Fibroblast of peridontal ligament (primary cell): Measurements from ENCODE around the gene ATG5.
A peak's percentile ranks its signal among the peaks of the same experiment; 100 is the strongest.

Source experiments
- DNase-seq: peaks from one replicate; pipeline ENCODE4 v3.0.0-alpha.2; 2010; ENCODE audit errors: extremely low read depth

ATG5 gene

DNA sequence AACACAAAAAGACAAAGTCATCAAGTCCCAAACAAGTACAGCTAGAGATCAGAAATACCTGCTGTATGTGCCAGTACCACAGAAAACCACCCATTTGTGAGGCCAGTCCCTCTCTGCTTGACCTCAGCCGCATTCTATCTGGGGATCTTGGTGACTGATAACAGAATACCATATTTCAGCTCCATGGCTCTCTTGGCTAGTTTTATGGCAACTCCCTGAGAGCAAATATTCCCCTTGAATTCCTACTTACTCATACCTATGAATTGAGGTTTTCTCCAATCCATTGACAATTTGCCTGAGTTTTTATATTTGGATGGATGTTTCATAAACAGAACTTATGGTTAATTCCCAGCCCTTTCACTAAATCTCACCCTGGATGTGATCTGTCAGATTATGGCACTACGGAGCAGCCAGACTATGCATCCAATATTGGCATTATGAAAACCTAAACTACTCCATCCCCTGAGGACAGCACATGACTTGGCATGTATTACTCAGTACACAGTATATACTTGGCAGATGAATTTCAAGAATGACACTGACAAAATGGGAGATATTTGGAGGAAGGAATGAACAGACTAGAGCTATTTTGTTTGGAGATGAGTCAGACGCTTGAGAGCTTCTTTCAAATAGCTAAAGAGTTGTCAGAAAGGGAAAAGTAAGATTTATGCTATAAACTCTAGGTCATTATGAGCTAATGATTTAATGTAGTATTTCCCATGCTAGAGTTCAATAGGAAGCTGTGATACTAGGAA is 143.7 kb downstream of the ATG5 start:
- DNase-seq: peak; percentile 85

DNA sequence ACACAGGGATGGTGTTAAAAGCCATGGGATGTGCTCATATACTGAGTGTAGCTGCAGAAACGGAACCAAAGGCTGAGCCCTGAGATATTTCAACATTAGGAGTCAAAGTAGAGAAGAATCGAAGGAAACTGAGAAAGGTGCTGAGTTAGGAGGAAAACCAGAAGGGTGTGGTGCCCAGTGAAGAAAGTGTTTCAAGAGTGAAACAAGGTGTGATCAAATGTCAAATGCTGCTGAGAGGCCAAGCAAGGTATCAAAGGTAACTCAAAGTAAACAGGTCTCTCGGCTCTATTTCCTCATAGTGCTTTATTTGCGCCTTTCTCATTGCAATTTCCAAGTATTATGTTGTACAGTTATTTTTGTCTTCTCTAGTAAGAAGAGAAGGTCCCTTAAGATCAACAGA is 145.4 kb downstream of the ATG5 start:
- DNase-seq: no peak

DNA sequence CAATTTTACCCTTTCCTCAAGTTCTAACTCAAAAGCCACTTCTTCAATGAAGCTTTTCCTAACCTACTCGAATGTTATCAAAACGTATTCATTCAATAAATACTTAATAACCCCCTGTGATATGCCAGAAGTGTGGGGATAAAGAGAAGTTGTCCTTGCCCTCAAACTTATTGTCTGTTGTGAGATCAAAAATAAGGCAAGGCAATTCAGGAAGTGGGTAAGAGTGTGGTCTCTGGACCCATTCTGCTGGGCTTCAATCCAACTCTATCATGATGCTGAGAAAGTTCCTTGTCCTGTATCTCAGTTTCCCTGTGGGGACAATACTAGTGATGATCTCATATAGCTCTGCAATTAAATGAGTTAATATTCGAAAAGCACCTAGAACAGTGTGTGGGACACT is 146.7 kb downstream of the ATG5 start:
- no peak for DNase-seq

DNA sequence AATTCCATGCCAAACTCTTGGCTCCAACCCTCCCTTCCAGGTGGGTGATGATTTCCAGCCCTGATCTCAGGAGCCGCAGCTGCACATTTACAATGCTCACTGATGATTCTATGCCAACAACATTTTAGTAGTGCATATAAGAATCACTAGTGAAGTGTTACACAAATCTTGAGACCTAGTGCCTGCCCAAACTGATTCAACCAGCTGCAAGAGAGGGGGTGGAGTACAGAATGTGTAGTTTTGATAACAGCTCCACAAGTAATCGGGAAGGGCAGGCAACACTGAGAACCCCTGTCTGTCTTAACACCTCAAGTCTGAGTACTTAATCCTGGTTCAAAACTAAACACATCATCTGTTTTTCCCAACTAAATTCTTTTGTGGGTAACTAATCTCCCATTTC is 147.8 kb downstream of the ATG5 start:
- no peak for DNase-seq

DNA sequence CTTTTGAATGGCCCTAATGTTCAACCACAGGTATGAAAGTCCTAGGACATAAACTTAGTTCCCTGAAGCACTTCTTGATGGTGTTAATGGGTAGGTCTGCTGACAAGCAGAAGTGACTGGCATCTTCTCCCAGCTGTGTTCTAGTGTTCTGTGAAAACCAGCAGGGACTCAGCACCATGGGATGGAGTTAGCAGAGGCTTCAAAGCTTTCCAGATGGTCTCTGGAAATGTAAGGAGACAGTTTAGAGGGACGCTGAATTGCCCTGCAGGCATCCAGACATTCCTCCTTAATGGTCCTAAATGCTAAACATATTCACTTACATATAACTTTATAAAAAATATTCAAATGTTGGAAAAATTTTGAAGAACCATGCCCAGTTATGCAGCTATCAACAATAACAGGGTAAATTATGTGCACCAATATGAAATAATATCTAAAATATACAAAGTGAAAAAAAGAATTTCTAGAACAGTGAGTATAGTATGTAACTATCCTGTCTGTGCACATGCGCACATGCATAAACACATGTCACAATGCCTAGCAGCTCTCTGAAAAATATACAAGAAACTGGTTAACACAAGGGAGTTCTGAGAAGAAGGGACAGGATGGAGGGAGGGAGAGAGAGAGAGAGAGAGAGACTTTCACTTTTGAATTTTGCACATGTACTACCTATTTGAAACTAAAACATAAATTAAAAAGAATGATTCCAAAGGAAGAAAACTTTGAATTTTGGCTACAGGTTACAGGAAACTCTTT is 152.3 kb downstream of the ATG5 start:
- DNase-seq: no peak

DNA sequence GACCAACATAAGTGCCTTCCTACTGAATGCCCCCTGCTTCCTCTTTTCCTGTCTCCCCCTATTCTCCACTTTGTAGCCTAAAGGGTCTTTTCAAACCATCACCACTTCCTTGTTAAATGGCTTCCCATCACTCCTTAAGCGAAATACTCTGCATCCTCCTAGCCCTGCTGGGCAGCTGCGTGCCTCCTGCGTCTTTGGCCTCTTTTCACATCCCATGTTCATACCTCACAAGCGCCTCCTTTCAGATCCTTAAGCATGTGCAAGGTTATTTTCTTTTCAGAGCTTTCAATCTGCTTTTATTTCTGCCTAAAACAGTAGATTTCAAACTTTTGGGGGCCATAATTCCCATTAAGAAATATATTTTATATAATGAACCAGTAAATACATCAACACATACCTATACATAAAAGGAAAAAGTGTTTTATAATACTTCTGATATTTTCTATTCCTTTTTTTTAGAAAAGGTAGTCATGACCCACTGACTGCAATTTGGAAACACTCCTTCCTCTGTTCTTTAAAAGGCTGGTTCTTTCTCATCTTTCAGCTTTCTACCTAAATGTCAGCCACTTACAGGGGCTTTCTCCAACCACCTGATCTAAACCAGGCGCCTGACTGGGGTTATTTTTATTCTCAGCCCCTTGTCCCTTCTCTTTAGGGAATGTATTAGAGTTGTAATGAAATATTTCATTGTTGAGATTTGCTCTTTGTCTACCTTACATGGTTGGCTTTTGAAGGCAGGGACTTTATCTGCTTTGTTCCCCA is 155.3 kb downstream of the ATG5 start:
- no peak for DNase-seq

DNA sequence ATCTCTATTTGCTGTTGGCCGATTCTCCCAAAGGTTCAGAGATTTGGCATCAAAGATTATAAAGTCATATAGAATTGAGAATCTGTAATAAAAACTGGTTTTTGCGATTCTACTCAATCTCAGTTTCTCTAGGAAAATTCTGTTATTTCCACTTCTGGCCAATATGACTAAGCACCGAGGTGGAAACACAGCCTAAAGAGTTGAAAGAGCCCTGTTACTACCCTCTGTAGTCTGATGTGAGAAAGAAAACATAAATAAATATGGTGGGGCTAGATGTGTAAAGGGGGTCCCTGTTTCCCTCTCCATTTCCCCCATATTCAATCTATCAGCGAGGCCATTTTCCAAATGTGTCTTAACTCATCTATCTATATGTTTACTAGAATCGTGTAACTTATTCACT is 156.0 kb downstream of the ATG5 start:
- DNase-seq: no peak

DNA sequence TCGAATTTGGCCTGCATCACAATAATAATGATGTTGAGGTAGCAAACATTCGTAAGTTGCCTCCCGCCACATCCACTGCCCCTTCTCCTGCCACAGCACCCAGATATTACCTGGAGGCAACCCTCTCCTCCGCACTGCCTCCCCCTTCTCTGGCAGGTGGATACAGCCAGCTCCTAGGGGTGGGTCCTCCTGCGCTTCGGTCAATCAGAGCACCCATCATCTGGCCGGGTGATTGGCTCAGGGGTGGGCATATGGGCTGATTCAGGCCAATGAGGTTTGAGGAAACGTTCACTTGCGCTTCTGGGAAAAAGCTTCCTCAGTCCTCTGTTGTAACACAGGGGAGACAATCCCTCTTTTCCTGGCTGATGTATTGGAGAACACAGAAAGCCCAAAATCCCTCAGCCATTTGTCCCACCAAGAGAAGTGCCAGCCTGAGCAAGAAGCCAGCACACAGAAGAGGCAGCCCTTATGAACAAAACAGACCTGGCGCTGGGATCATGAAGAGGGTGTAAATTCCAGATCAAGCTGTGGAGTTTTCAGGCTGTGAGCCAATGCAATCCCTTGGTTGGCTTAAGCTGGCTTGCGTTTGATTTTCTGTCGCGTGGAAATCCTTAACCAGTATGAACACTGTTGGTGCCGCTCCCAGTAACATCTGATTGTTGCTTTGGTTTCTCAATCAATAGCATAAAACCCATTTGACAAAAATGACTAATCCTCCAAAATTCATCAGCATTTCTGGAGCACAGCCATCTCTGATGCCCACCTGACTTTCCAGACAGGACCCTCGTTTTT is 157.3 kb downstream of the ATG5 start:
- no peak for DNase-seq

DNA sequence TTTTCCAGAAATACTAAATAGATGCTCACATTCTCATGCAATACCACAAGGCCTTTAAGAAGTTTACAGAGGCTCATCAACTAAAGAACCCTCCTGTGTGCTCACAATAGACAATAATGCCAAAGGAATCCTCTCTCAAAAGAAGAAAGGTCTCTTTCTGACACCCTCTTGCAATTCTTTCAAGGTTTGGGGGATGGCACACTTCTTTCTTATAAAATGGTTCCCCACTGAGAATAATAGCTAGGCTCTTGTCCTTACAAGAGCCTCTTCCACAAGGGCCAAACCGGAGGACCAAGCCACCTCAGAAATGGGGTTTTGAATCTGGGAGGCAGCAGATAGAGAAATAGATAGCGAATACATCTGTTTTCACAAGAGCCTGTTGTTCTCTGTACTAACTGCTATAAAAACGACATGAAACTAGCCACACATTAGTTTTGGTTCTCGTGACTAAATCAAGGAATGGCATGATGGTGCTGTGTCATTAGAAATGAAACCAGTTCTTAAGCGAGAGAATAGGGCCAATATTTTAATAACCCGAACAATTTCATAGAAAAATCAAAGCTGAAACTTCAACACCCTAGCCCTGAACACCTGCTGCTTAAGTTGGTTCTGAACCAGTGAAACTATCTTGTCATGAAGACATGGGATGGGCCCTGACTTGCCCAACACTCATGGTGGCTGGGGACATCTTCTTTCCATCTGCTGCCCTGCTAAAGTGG is 158.3 kb downstream of the ATG5 start:
- no peak for DNase-seq

DNA sequence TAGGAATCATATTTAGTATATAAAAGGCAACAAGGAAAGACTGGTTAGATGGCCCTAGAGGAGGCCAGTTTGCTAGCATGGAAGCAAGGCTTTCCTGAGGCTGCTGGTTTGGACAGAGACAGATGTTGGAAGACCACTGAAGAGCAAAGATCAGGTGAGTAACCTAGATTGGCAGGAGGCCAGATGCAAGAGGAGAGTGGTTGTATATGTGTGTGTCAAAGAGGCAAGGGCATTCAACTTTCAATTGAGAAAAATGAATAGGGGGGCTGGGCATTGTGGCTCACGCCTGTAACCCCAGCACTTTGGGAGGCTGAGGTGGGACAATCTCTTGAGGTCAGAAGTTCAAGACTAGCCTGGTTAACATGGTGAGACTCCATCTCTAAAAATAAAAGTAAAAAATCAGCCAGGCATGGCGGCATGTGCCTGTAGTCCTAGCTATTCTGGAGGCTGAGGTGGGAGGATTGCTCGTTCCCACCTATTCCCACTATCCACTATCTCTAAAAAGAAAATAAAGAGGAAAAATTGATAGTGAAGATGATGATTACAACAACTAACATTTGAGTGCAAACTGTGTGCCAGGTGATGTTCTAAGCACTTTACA is 159.6 kb downstream of the ATG5 start:
- no peak for DNase-seq

DNA sequence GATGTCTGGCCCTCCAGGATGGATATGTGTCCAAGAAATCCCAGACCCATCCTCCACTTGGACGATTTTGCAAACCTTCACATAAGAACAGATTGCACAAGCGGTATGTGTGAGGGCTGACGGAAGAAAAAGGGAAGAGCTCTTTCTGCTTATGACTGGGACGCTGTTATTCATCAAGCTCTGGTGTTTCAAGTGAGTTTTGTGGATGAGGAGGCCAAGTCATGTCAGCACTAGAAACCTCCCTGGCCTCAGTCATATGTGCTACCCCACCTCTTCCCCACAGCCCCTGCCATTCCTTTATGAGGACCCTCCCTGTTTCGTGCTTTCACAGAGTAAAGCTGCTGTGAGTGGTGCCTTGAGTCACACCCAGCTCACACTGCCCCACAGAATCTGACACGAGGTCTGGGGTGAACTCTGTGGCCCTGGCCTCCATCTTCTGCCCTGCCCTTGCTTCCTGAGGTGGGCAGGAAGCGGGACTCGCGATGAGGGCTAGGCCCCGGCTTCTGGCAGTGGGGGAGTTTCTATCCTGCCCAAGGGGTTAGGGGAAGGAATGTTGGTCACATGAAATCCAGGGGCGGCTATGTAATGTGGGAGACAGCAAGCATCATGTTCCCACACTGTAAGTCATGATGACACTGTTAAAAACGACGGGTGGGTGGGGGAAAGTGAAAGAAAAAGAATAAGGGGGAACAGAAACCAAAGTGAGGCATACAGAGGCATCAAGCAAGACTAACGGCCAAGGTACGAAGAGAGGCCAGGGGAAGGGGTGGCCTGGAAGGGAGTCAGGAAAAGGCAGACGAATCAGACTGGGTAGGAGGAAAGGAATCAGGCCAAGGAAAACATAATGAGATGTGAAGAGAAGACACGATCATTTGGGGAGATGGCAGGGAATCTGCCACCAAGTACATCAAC is 161.3 kb downstream of the ATG5 start:
- DNase-seq: peak; percentile 80

DNA sequence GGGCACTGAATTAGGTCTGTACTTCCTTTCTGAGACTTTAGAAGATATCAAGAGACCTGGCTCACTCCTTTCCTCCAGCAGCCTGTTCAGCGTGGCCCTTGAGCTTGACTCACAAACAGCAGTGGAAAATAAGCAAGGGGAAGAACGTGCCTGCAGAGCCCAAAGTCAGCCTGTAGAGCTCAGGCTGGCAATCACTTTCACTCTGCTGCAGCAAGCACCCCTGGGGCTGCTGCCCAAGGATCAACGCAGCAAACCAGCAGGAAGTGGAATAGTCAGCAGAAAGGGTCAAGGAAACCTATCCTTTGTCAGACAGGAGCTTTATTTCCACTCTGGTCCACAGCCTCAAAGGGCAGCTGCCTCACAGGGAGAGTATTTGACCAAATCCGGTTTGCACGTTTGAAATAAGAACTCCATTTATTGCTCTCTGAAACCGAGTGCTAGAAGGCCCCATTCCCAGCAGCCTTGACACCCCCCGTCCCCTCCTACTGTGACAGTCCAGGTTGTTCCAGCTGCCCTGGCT is 162.1 kb downstream of the ATG5 start:
- peak; percentile 67 for DNase-seq

DNA sequence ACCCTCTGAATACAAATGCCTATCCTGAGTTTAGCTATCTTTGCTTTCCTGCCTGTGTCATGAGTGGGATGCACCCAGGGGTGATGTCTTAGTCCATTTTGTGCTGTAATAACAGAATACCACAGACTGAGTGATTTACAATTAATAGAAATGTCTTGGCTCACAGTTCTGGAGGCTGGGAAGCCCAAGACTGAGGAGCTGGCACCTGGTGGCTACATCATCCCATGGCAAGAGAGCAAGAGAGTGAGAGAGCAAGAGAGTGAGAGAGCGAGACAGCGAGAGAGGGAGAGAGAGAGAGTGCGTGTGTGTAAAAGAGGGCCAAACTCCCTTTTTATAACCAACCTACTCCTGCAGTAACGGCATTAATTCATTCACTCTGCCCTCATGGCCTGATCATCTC is 162.6 kb downstream of the ATG5 start:
- no peak for DNase-seq

DNA sequence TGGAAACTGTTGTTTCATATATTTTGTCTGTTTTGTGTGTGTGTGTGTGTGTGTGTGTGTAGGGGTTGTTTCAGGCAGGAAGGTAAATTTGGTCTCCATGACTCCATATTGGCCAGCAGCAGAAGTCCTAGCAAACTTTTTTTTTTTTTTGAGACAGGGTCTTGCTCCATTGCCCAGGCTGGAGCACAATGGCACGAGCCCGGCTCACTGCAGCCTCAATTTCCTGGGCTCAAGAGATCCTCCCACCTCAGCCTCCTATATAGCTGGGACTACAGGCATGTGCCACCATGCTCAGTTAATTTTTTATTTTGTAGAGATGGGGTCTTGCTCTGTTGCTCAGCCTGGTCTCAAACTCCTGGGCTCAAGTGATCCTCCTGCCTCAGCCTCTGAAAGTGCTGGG is 163.7 kb downstream of the ATG5 start:
- DNase-seq: no peak

DNA sequence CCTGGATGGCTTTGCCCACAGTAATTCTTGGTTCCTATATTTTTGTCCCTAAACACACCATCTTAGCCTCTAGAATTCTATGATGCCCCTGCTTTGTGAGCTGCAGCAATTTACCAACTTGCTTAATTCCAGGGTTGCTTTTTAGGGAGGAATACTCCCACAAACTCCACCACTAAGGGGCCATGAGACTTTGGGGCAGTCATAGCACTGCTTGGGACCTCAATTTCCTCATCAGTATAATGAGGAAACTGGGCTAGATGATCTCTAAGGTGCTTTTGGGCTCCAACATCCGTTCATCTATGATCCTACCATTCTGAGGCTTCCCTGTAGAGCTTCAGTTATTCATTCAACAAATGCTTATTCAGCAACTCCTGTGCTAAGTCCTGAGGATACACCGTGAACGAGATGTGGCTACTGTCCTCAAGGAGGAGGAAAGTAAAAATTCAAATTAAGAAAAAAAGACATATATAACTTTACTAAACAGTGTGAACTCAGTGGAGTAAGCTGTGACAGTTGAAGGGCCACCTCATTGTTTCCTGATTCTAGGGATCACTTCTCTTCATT is 164.2 kb downstream of the ATG5 start:
- no peak for DNase-seq

DNA sequence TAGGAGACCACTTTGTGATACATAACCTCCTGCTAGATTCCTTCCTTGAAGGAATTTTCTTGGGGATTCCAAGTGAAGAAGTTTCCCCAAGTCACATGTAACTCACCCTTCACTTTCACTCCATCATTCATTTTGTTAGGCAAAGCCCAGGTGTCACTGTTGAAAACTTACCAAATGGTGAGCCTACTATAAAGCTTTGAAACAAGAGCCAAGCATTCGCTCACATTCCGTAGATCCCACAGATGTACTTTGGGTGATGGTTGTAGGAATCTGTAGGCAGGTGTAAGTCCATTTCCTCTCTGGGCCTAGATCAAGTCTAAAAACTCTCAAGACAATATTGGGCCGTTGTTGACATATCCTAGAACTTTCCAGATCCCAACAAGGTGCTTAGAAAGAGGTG is 165.4 kb downstream of the ATG5 start:
- DNase-seq: no peak

DNA sequence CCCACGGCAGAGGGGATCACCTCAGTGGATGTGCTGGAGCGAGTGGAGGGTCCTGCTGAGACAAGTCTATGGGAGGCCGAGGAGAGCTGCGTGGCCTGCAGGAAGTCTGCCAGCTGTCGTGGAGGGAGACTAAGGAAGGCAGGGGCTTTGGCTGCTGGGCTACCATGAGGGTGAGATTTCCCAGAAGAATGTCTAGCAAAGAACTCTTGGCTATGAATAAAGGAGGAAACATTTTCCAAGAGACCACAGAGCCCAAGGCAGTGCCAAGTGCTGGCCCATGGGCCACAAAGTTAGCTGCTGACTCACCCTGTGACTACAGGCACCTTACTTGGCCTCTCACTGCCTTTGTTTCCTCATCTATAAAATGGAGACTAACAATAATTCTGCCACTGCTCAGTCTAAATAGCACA is 166.0 kb downstream of the ATG5 start:
- peak; percentile 93 for DNase-seq

DNA sequence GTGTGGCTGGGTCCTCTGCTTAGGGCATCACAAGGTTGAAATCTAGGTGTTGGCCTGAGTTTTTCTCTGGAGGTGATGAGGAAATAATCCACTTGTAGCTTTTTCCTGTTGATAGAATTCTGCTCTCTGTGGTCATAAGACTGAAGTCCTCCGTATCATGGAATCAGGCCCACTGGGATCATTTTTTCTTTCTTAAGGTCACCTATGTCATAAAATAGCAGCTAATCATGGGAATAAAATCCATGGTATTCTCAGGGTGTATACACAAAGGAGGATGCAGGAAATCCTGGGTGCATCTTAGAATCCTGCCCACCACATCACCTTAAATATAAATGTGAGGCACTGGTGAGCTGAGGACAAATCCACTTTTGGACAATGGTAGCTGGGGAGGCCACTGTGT is 166.7 kb downstream of the ATG5 start:
- DNase-seq: no peak

DNA sequence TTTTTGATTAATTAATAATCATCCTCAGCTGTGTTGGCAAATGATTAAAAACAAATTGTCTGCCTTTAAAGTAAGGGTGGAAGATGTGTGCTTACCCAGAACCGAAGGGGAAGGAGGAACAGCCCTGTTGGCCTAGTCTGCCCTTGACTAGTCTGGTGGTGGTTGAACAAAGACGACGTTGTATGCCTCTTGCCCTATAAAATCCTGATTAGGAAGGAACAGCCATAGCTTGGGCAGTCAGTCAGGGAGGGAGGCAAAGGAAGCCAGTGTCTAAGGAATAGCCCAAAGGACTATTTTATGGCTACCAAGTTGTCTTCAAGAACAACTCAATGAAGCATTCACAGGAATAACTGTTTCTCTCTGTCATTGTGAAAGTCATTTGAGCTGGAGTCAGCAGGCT is 168.7 kb downstream of the ATG5 start:
- no peak for DNase-seq
